ENCODE measurements around the gene SLC4A1AP. TPM values are rescaled to one million over a fixed set of nuclear protein-coding genes. Genes with fewer than 3 reads are reported as not detected.
A peak's percentile ranks its signal among the peaks of the same experiment; 100 is the strongest.

Gene SLC4A1AP
- total RNA-seq, 1 donor: 27.9 TPM

GRCh38 chr2:27636766-27637165 lies 26.9 kb upstream of the SLC4A1AP start:
- TF ChIP-seq, protein P1, sequence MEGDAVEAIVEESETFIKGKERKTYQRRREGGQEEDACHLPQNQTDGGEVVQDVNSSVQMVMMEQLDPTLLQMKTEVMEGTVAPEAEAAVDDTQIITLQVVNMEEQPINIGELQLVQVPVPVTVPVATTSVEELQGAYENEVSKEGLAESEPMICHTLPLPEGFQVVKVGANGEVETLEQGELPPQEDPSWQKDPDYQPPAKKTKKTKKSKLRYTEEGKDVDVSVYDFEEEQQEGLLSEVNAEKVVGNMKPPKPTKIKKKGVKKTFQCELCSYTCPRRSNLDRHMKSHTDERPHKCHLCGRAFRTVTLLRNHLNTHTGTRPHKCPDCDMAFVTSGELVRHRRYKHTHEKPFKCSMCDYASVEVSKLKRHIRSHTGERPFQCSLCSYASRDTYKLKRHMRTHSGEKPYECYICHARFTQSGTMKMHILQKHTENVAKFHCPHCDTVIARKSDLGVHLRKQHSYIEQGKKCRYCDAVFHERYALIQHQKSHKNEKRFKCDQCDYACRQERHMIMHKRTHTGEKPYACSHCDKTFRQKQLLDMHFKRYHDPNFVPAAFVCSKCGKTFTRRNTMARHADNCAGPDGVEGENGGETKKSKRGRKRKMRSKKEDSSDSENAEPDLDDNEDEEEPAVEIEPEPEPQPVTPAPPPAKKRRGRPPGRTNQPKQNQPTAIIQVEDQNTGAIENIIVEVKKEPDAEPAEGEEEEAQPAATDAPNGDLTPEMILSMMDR (IDR thresholded peaks at IDR 0.05; ENCODE audit: extremely low read depth, low read depth, low read length): no peak
- H3K27me3 ChIP-seq (ENCODE audit: insufficient read depth, low read length): no peaks in the 10 kb centered on the region
- H3K4me3 ChIP-seq (ENCODE audit: insufficient read depth, low read length): no peak overlapping the region
- H2AFZ ChIP-seq (ENCODE audit: low read length): no peak overlapping the region
- H3K27ac ChIP-seq (ENCODE audit: low read depth, low read length): no peak overlapping the region
- no peak overlapping the region for H3K4me2 ChIP-seq (ENCODE audit: insufficient read depth, low read length)
- H4K20me1 ChIP-seq (ENCODE audit: insufficient read depth, low read length): no peaks in the 10 kb centered on the region
- H3K79me2 ChIP-seq (ENCODE audit: insufficient read depth, low read length): peaks cover 3% of the 10 kb centered on the region
- peaks cover 18% of the 10 kb centered on the region for H3K4me1 ChIP-seq (ENCODE audit: insufficient read depth, low read length)
- peaks cover 67% of the 10 kb centered on the region for H3K36me3 ChIP-seq (ENCODE audit: insufficient read depth, low read length)
- H3K9me3 ChIP-seq (ENCODE audit: low read depth, low read length): no peaks in the 10 kb centered on the region
- DNase-seq (ENCODE audit: insufficient read length, low spot score, missing footprints): no peak

DNA sequence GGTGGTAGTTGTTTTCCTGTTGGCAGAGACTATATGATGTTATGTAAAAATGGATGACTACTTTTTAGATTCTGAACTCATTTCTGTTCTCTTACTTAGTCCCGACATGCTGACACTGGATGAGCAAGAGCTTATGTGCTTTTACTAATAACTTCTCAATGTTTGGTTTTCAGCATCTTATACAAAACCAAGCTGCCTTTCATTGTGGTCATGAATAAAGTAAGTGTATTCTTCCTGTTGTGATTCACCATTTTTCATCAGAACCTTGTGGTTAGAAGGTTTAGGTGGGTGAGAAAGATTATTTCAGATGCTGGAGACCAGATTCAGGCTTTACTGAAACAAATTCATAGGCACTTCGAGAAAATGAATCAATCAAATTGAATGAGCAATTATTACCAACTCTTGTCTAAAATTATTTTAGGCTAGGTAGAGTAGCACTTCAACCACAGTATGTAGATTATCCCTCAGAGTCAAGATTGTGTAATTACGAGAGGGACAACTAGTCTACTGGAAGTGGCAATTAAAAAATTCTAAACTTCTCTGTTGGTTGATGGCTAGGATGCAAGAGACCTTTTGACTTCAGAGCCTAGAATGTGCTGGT lies 25.6 kb upstream of the SLC4A1AP start:
- Histone ChIP-seq H3K79me2 (ENCODE audit: insufficient read depth, low read length) (no peaks in the 10 kb centered on the region), H3K4me1 (ENCODE audit: insufficient read depth, low read length) (peaks cover 18% of the 10 kb centered on the region), H3K36me3 (ENCODE audit: insufficient read depth, low read length) (peaks cover 63% of the 10 kb centered on the region), H2AFZ (ENCODE audit: low read length) (no peak overlapping the region), H3K27ac (ENCODE audit: low read depth, low read length) (peak overlapping the region; percentile 84), H3K27me3 (ENCODE audit: insufficient read depth, low read length) (no peaks in the 10 kb centered on the region), H3K9me3 (ENCODE audit: low read depth, low read length) (no peaks in the 10 kb centered on the region), H3K4me3 (ENCODE audit: insufficient read depth, low read length) (no peak overlapping the region), H3K4me2 (ENCODE audit: insufficient read depth, low read length) (peak overlapping the region; percentile 22), H4K20me1 (ENCODE audit: insufficient read depth, low read length) (no peaks in the 10 kb centered on the region)
- DNase-seq (ENCODE audit: insufficient read length, low spot score, missing footprints): peak; percentile 88
- TF ChIP-seq, protein P1 (IDR thresholded peaks at IDR 0.05; ENCODE audit: extremely low read depth, low read depth, low read length): no peak

DNA sequence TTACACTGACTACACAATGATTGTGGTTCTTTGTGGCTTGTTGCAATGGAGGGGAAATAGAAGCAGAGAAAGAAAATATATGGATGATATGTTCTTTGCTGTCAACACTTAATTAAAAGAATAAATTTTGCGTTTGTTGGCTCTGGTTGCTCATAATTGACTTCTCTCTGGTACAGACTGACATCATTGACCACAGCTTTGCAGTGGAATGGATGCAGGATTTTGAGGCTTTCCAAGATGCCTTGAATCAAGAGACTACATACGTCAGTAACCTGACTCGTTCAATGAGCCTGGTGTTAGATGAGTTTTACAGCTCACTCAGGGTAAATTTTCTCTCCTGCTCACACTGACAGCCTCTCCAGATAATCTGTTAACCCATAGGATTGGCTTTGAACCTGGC lies 25.0 kb upstream of the SLC4A1AP start:
- H2AFZ ChIP-seq (ENCODE audit: low read length): no peak overlapping the region
- no peaks in the 10 kb centered on the region for H3K79me2 ChIP-seq (ENCODE audit: insufficient read depth, low read length)
- peak overlapping the region; percentile 84 for H3K27ac ChIP-seq (ENCODE audit: low read depth, low read length)
- H3K27me3 ChIP-seq (ENCODE audit: insufficient read depth, low read length): no peaks in the 10 kb centered on the region
- no peak overlapping the region for H3K4me3 ChIP-seq (ENCODE audit: insufficient read depth, low read length)
- H3K36me3 ChIP-seq (ENCODE audit: insufficient read depth, low read length): peaks cover 67% of the 10 kb centered on the region
- peaks cover 18% of the 10 kb centered on the region for H3K4me1 ChIP-seq (ENCODE audit: insufficient read depth, low read length)
- TF ChIP-seq, protein P1 (IDR thresholded peaks at IDR 0.05; ENCODE audit: extremely low read depth, low read depth, low read length): no peak
- no peak for DNase-seq (ENCODE audit: insufficient read length, low spot score, missing footprints)
- H4K20me1 ChIP-seq (ENCODE audit: insufficient read depth, low read length): no peaks in the 10 kb centered on the region
- H3K4me2 ChIP-seq (ENCODE audit: insufficient read depth, low read length): peak overlapping the region; percentile 22
- H3K9me3 ChIP-seq (ENCODE audit: low read depth, low read length): no peaks in the 10 kb centered on the region

- Histone ChIP-seq H3K4me2 (ENCODE audit: insufficient read depth, low read length) (no peak overlapping the region), H3K9me3 (ENCODE audit: low read depth, low read length) (no peaks in the 10 kb centered on the region), H4K20me1 (ENCODE audit: insufficient read depth, low read length) (no peaks in the 10 kb centered on the region), H3K4me1 (ENCODE audit: insufficient read depth, low read length) (peaks cover 18% of the 10 kb centered on the region), H3K36me3 (ENCODE audit: insufficient read depth, low read length) (peaks cover 63% of the 10 kb centered on the region), H2AFZ (ENCODE audit: low read length) (no peak overlapping the region), H3K79me2 (ENCODE audit: insufficient read depth, low read length) (no peaks in the 10 kb centered on the region), H3K27ac (ENCODE audit: low read depth, low read length) (peak overlapping the region; percentile 46), H3K4me3 (ENCODE audit: insufficient read depth, low read length) (no peak overlapping the region), H3K27me3 (ENCODE audit: insufficient read depth, low read length) (no peaks in the 10 kb centered on the region)
- TF ChIP-seq, protein P1 (IDR thresholded peaks at IDR 0.05; ENCODE audit: extremely low read depth, low read depth, low read length): no peak
- no peak for DNase-seq (ENCODE audit: insufficient read length, low spot score, missing footprints)
Observed at GRCh38 chr2:27640722-27641245, 22.9 kb upstream of the SLC4A1AP start.
